Measurements from ENCODE around the gene PLXDC2.

Gene PLXDC2

DNA sequence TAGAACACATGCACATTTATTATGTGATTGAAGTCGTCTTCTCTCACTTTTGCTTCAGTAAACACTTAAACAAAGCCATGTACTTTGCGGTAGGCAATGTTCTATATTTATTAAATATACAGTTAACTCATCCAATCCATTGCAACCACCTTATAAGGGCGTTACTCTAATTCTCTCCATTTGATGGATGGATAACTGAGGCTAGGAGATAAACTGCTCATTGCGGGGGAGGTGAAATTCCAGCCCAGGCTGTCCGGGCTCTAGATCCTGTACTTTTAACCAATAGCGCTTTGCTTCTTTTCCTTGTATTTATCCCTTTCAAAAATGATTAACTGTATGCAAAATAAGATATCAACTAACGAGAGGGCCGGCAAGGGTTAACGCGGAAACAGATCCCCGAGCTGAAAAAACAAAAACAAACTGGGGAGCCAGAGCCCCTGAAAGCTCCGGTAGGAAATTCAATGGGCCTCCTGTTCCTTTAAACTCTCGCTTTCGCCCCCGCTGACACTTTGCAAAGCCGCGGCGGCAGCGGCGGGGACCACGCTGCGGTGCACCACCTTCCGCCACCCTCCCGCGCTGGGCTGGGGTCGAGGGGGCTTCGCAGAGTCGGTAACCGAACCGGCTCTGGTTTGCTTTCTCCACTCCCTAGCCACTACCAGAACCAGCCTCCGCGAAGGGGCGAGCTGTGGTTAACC, 1.0 kb upstream of the PLXDC2 start:
- DNase-seq (ENCODE audit: low spot score), result no peak
- H3K27ac ChIP-seq, result peak overlapping the region; percentile 92 to 99
- peak overlapping the region; percentile 98 for H3K4me3 ChIP-seq
- TF ChIP-seq, protein P1, sequence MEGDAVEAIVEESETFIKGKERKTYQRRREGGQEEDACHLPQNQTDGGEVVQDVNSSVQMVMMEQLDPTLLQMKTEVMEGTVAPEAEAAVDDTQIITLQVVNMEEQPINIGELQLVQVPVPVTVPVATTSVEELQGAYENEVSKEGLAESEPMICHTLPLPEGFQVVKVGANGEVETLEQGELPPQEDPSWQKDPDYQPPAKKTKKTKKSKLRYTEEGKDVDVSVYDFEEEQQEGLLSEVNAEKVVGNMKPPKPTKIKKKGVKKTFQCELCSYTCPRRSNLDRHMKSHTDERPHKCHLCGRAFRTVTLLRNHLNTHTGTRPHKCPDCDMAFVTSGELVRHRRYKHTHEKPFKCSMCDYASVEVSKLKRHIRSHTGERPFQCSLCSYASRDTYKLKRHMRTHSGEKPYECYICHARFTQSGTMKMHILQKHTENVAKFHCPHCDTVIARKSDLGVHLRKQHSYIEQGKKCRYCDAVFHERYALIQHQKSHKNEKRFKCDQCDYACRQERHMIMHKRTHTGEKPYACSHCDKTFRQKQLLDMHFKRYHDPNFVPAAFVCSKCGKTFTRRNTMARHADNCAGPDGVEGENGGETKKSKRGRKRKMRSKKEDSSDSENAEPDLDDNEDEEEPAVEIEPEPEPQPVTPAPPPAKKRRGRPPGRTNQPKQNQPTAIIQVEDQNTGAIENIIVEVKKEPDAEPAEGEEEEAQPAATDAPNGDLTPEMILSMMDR (IDR thresholded peaks at IDR 0.05), result no peak

DNA sequence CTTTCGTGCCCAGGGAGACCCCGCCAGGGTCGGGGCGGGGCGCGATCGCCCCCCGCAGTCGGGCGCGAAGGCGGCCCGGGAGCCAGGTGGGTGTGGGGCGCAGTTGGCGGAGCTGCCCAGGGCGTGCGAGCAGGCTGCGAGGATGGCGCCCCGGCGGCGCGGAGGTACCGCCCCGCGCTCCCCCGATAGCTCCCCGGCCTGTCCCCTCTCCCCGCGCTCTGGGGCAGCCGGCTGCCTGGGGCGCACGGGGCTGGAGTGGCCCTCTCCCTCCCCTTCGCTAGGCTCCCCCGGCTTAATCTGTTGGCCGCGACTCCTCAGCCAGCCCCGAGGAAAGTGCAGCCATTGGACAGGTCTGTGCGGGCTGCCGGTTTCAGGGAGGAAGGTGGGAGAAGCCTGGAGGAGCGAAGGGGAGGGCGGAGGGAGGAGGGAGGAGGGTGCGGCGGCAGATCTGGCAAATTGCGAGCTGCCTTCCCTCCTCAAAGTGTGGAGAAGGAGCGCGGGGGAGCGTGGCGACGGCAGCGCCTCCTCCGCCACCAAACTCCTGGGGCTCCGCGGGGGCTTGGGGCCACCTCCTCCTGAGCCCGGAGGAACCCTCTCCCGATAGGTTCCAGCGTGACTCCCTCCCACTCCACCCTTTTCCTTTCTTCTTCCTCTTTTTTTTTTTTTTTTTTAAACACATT, 361 bp upstream of the PLXDC2 start:
- DNase-seq (ENCODE audit: low spot score), result peak; percentile 93
- H3K4me3 ChIP-seq, result peak overlapping the region; percentile 98
- peak overlapping the region; percentile 92 to 99 for H3K27ac ChIP-seq
- TF ChIP-seq, protein P1 (IDR thresholded peaks at IDR 0.05), result no peak

DNA sequence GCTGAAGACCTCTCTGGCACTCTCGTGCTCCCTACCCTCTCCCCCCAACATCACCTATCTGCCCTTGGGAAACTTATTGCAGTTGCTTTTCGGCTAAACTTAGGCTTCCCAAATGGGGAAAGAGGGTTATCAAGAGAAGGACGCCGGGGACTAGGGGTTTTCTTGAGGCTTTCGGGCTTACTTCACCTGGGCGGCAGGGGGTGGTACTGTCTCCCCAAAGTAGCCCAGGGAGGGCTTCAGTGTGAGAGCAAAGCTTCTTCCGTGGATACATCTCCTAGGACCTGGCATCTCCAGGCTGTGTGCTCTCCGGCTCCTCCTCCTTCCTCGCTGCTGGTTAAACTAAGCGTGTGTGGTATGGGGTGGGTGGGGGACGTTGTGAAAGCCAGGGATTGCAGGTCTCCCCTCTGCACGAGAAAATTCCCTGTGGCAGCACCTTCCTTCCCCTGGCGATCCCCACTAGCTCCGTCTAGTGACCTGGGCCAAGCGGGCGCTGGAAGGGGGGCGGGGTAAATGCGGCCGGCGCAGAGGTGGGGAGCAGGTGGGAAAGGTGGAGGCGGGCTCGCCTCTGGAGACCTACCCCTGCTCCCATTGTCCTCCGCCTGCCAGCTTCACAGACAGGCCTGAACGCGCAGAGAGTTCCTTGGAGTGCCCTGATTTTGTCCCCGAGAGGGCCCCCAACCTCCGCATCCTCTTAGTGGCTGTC, 1.1 kb downstream of the PLXDC2 start:
- Histone ChIP-seq H3K4me3 (peak overlapping the region; percentile 98), H3K27ac (peak overlapping the region; percentile 92 to 99)
- TF ChIP-seq, protein P1 (IDR thresholded peaks at IDR 0.05), result no peak
- no peak for DNase-seq (ENCODE audit: low spot score)

DNA sequence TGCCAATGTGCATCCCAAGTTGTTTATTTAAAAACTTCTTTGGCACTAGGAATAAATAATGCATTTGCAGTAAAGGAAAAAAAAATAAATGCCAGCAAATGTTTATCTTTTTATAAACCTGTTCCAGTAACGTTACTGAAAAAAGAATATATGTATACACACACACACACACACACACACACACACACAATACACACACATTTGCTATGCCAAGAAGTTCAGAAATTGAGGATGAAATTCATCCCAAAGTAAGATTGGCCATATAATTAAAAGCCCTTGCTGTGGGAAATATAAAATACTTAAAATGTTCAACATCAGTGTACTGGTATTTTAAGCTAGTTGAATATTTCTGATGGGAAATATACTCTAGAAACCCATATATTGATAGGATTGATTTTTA, 2.6 kb downstream of the PLXDC2 start:
- TF ChIP-seq, protein P1 (IDR thresholded peaks at IDR 0.05), result no peak
- peak overlapping the region; percentile 98 for H3K4me3 ChIP-seq
- DNase-seq (ENCODE audit: low spot score), result no peak
- peak overlapping the region; percentile 2 to 73 for H3K27ac ChIP-seq

DNA sequence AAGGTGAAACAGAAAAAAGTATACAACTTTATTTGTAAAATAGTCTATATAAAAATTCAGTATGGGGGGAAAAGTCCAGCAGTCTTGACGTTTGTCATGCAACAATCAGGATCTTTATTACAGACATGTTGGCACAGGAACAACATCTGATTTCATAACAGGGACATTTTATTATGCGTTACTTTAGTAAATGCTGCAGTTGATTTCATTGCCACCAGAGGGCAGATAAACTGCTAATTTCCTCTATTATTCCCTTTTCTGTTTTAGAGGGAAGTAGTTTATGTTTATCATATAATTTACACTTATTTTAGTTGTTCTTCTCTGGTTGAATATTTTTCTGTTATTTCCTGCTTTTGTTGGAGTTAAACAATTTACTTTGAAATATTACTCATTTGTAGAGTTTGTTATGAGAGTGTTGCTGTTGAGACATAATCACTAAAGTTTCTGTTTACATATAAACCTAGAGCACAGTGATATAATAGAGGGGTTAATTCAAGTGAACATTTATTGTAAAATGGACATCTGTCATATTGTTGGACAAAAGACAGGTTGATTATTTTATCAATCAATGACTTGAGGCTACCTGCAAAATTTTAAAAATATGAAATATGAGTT, 3.3 kb downstream of the PLXDC2 start:
- Histone ChIP-seq H3K27ac (peak overlapping the region; percentile 2 to 47), H3K4me3 (peak overlapping the region; percentile 98)
- no peak for DNase-seq (ENCODE audit: low spot score)

More for the DNA sequence above, 3.3 kb downstream of the PLXDC2 start:
- TF ChIP-seq, protein P1 (IDR thresholded peaks at IDR 0.05), result peak; percentile 57
